HL-60 (cell line): ENCODE measurements around the gene ADPRS.

Experiments used
- POLR2AphosphoS5 ChIP-seq: IDR thresholded peaks from 2 replicates; pipeline ENCODE4 v1.6.1; 2012; ENCODE audit warnings: low read depth
- SPI1 ChIP-seq: IDR thresholded peaks from 2 replicates; pipeline ENCODE4 v1.6.1; 2012; ENCODE audit warnings: low read depth, mild to moderate bottlenecking, borderline replicate concordance
- TF ChIP-seq, protein P1 (sequence below): IDR thresholded peaks from one replicate; pipeline ENCODE4 v1.5.1; 2011; ENCODE audit warnings: low read length, control low read depth, inconsistent platforms; ENCODE audit not compliant: insufficient read depth

DNA sequence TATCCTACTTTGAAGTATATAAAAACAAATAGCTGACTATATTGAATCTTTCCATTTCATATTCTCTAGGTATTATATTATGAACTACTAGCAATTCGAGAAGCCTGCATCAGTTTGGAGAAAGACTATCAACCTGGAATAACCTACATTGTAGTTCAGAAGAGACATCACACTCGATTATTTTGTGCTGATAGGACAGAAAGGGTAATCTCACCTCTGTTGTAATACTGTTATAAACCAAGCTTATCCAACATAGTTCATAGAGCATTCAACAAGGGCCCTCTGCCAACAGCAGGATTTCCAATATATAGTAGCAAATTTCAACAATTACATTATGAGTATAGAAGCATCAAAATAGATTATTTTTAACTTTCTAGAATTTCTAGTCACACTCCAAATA, 48.5 kb upstream of the ADPRS start:
- TF ChIP-seq, protein P1, sequence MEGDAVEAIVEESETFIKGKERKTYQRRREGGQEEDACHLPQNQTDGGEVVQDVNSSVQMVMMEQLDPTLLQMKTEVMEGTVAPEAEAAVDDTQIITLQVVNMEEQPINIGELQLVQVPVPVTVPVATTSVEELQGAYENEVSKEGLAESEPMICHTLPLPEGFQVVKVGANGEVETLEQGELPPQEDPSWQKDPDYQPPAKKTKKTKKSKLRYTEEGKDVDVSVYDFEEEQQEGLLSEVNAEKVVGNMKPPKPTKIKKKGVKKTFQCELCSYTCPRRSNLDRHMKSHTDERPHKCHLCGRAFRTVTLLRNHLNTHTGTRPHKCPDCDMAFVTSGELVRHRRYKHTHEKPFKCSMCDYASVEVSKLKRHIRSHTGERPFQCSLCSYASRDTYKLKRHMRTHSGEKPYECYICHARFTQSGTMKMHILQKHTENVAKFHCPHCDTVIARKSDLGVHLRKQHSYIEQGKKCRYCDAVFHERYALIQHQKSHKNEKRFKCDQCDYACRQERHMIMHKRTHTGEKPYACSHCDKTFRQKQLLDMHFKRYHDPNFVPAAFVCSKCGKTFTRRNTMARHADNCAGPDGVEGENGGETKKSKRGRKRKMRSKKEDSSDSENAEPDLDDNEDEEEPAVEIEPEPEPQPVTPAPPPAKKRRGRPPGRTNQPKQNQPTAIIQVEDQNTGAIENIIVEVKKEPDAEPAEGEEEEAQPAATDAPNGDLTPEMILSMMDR: no peak
- TF ChIP-seq POLR2AphosphoS5 (no peak), SPI1 (no peak)
